Measurements from ENCODE around the gene LGALS12. TPM values are rescaled to one million over a fixed set of nuclear protein-coding genes. Genes with fewer than 3 reads are reported as not detected.
"Not testable (repeated sequence)": the region's sequence is repeated elsewhere in the genome, so short reads cannot be mapped to it uniquely, and the experiment has no call there.

The LGALS12 gene
- total RNA-seq, 6 experiments from 2014 or later: not detected

DNA sequence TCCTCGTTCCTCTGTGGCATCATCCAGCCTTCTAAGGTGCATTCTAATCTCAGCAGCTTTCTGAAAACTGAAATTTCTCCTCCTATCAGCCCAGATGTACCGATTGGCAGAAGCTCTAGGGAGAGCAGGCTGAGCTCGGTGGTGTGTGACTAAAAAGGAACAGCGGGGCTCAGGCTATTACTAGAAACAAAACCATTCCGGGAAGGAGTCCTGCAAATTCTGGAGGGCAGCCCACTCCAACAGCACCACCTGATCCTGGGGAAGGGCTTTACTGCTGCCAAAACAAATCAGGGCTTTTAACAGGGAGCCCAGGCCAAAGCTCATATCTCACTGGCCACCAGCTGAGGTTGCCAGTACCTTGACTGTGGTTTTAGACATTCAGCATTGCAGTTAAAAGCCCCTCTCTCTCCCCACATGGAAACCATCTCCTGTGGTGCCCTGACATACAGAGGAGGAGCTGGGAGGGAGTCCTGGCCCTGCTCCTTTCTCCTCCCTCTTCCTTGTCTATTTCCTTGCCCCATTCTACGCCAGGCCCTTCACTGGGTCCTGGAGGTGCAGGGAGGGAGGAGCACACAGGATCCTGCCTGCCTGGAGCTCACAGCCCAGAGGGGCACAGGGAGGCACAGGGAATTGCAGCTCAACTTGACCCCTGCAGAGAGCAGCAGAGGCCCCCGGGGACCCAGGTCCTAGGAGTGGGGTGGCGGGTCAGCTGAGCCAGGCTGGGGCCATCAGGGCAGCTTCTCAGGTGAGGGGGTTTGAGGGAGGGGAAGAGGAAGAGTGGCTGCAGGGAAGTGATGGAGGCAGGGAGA is 31.6 kb downstream of the LGALS12 start:
- peak overlapping the region; percentile 85 for H3K4me3 Mint-ChIP-seq

DNA sequence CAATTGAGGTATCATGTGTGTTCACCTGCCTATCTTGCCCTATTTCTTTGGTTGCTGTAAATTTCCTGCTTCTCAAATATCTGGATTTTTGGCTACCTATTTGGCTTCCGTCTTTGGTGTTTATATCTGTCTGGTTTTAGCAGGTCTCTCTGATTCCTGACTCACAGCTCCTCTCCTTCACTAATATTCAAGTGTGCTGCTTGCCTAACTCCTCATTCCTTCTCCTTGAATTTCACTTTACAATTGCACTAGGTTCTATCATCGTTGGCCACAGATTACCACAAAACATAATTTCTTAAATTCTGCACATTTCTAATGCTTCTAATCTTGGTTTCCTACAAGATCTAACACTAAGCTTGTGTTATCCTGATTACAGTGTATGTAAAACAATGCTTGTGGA is 36.6 kb downstream of the LGALS12 start:
- H3K27ac Mint-ChIP-seq; DNase-seq; H3K36me3 Mint-ChIP-seq (ENCODE audit: low read depth); H3K4me3 Mint-ChIP-seq; H3K4me1 Mint-ChIP-seq (ENCODE audit: low read depth); H3K9me3 Mint-ChIP-seq: not testable (repeated sequence)
- H3K27me3 Mint-ChIP-seq (ENCODE audit: insufficient read depth): peaks cover 18% of the 10 kb centered on the region

More for the DNA sequence above, 31.6 kb downstream of the LGALS12 start:
- 0 out of 2 replicates have a peak overlapping the region, but pooled peaks have one; percentile 14 for H3K27ac Mint-ChIP-seq
- TF ChIP-seq, protein P1, sequence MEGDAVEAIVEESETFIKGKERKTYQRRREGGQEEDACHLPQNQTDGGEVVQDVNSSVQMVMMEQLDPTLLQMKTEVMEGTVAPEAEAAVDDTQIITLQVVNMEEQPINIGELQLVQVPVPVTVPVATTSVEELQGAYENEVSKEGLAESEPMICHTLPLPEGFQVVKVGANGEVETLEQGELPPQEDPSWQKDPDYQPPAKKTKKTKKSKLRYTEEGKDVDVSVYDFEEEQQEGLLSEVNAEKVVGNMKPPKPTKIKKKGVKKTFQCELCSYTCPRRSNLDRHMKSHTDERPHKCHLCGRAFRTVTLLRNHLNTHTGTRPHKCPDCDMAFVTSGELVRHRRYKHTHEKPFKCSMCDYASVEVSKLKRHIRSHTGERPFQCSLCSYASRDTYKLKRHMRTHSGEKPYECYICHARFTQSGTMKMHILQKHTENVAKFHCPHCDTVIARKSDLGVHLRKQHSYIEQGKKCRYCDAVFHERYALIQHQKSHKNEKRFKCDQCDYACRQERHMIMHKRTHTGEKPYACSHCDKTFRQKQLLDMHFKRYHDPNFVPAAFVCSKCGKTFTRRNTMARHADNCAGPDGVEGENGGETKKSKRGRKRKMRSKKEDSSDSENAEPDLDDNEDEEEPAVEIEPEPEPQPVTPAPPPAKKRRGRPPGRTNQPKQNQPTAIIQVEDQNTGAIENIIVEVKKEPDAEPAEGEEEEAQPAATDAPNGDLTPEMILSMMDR (IDR thresholded peaks at IDR 0.05): no peak
- no peaks in the 10 kb centered on the region for H3K36me3 Mint-ChIP-seq (ENCODE audit: low read depth)
- no peak for DNase-seq
- no peaks in the 10 kb centered on the region for H3K9me3 Mint-ChIP-seq
- H3K27me3 Mint-ChIP-seq (ENCODE audit: insufficient read depth): peaks cover 20% of the 10 kb centered on the region
- H3K4me1 Mint-ChIP-seq (ENCODE audit: low read depth): peaks cover 13% of the 10 kb centered on the region

DNA sequence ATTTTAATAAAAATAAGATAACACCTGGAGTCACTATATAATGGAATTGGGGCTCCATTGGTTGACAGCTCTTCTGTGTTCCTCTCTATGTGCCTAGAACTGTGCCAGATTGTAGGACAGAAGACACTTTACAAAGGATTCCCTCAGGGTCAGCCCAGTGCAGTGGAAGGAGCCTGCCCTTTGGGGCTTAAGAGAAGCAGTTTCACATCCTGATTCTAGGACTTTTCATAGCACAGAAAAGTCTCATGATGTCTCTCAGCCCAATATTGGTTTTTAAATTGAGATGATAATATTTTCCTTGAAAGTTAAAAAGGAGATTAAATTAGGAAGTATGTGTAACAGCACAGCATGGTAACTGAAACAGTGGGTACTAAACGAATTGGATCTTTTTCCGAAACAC is 37.8 kb downstream of the LGALS12 start:
- H3K4me3 Mint-ChIP-seq: no peak overlapping the region
- H3K4me1 Mint-ChIP-seq (ENCODE audit: low read depth): no peaks in the 10 kb centered on the region
- no peaks in the 10 kb centered on the region for H3K9me3 Mint-ChIP-seq
- DNase-seq: no peak
- TF ChIP-seq, protein P1 (IDR thresholded peaks at IDR 0.05): no peak
- H3K36me3 Mint-ChIP-seq (ENCODE audit: low read depth): no peaks in the 10 kb centered on the region
- H3K27ac Mint-ChIP-seq: no peak overlapping the region
- peaks cover 19% of the 10 kb centered on the region for H3K27me3 Mint-ChIP-seq (ENCODE audit: insufficient read depth)

DNA sequence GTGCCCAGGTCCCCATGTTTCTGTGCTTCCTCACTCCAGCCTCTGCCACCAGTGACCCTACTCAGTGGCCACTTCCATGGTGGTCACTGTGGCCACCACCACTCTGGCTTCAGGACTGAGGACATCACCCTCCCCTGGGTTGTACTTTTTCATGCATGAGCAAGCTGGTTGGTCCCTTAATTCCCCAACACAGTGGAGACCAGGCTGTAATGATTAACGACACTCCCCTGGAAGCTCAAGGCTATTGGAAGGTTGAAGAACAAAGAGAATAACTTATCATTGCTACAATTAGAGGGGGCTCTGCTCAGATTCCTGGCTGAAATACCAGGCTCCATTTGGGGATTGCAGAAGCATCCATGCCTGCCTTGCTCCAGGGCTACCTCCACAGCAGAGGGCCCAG is 41.2 kb downstream of the LGALS12 start:
- H3K9me3 Mint-ChIP-seq: no peaks in the 10 kb centered on the region
- H3K36me3 Mint-ChIP-seq (ENCODE audit: low read depth): no peaks in the 10 kb centered on the region
- H3K27me3 Mint-ChIP-seq (ENCODE audit: insufficient read depth): peaks cover 22% of the 10 kb centered on the region
- no peak overlapping the region for H3K27ac Mint-ChIP-seq
- no peak overlapping the region for H3K4me3 Mint-ChIP-seq
- no peaks in the 10 kb centered on the region for H3K4me1 Mint-ChIP-seq (ENCODE audit: low read depth)
- TF ChIP-seq, protein P1 (IDR thresholded peaks at IDR 0.05): no peak
- no peak for DNase-seq

DNA sequence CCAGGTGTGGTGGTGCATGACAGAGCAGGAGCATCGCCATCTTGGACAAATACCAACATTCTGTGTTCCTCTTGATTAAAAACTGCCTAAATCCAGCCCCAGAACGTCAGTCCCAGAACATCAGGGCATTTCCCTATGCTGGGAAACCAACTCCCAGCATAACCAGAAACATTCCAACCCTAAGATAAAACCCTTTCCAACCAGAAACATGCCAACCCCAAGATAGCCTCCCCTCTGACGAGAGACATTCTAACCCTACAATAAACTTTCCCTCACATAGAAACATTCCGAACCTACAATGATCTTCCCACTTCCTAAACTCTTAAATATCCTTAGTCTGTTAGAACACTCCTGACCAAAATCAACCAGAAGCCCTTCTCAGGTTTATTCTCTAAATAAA is 42.3 kb downstream of the LGALS12 start:
- H3K27me3 Mint-ChIP-seq (ENCODE audit: insufficient read depth): peaks cover 25% of the 10 kb centered on the region
- H3K36me3 Mint-ChIP-seq (ENCODE audit: low read depth): no peaks in the 10 kb centered on the region
- H3K4me1 Mint-ChIP-seq (ENCODE audit: low read depth): no peaks in the 10 kb centered on the region
- TF ChIP-seq, protein P1 (IDR thresholded peaks at IDR 0.05): no peak
- DNase-seq: no peak
- H3K27ac Mint-ChIP-seq: no peak overlapping the region
- H3K4me3 Mint-ChIP-seq: no peak overlapping the region
- no peaks in the 10 kb centered on the region for H3K9me3 Mint-ChIP-seq

DNA sequence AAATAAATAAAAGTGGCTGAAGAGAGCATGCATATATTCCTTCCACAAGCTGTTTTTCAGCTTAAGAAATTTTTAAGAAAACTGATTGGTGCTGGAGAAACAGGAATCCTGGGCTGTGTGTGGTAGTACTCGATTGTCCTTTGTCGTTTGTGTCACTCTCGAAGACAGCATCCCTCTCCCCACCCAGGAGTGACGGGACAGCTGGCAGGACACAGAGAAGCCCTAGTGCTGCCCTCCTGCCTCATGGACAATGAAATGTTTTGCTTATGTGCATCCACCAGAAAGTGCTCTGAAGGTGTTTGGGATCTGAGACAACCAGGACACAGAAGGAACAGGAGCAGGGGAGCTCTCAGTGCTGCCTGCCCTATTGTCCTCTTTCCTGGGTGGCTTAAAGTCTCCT is 43.5 kb downstream of the LGALS12 start:
- TF ChIP-seq, protein P1 (IDR thresholded peaks at IDR 0.05): no peak
- no peaks in the 10 kb centered on the region for H3K36me3 Mint-ChIP-seq (ENCODE audit: low read depth)
- no peak overlapping the region for H3K27ac Mint-ChIP-seq
- peaks cover 20% of the 10 kb centered on the region for H3K27me3 Mint-ChIP-seq (ENCODE audit: insufficient read depth)
- H3K4me3 Mint-ChIP-seq: no peak overlapping the region
- H3K9me3 Mint-ChIP-seq: no peaks in the 10 kb centered on the region
- H3K4me1 Mint-ChIP-seq (ENCODE audit: low read depth): no peaks in the 10 kb centered on the region
- DNase-seq: no peak

DNA sequence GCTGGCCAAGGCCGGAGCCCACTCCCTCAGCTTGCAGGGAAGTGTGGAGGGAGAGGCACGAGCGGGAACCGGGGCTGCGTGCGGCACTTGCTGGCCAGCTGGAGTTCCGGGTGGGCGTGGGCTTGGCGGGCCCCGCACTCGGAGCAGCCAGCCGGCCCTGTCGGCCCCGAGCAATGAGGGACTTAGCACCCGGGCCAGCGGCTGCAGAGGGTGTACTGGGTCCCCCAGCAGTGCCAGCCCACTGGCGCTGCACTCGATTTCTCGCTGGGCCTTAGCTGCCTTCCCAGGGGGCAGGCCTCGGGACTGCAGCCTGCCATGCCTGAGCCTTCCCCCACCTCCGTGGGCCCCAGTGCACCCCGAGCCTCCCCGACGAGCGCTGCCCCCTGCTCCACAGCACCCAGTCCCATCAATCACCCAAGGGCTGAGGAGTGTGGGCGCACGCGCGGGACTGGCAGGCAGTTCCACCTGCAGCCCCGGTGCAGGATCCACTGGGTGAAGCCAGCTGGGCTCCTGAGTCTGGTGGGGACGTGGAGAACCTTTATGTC is 44.3 kb downstream of the LGALS12 start:
- not testable (repeated sequence) for H3K4me3 Mint-ChIP-seq; H3K36me3 Mint-ChIP-seq (ENCODE audit: low read depth); H3K9me3 Mint-ChIP-seq; DNase-seq; H3K4me1 Mint-ChIP-seq (ENCODE audit: low read depth); H3K27ac Mint-ChIP-seq
- peaks cover 21% of the 10 kb centered on the region for H3K27me3 Mint-ChIP-seq (ENCODE audit: insufficient read depth)

Data from HFFc6 (cell line).